GM18907 (cell line): ENCODE results near the gene RFX4.
"Not testable (repeated sequence)": the region's sequence is repeated elsewhere in the genome, so short reads cannot be mapped to it uniquely, and the experiment has no call there.

Experiments used
- ATAC-seq: cut with Tn5 transposase; IDR thresholded peaks from one replicate; pipeline ENCODE4 v1.9.1; 2021; ENCODE audit warnings: mild to moderate bottlenecking, moderate library complexity; ENCODE audit not compliant: unreplicated experiment

The RFX4 gene

DNA sequence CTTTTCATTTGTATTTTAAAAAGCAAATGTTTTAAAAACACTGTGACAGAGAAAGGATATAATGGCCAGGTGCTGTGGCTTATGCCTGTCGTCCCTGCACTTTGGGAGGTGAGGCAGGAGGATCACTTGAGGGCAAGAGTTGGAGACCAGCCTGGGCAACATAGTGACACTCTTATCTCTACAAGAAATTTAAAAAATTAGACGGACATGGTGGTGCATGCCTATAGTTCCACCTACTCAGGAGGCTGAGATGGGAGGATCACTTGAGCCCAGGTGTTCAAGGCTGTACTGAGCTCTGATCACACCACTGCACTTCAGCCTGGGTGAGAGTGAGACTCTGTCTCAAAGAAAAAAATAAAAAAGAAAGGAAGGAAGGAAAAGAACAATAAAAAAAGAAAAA, 7.8 kb downstream of the RFX4 start:
- ATAC-seq, result no peak

DNA sequence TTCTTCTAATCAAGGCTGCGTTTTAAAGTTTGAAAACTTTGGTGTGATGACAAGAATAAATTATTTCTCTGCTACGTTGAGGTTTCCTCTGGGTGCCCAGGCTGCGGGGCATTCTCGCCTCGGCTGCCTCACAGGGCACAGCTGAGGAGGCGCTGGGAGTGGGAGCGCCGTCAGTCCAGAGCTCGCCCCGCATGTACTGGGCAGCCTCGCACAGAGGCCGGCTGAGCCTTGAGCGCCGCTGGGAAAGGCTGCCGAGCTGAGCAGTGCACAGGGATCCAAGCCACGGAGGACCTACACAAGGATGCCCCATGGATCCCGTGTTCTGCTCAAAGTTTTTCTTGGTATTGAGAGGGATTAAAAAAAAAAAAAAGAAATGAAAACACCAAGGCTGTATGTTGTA, 11.6 kb downstream of the RFX4 start:
- no peak for ATAC-seq

DNA sequence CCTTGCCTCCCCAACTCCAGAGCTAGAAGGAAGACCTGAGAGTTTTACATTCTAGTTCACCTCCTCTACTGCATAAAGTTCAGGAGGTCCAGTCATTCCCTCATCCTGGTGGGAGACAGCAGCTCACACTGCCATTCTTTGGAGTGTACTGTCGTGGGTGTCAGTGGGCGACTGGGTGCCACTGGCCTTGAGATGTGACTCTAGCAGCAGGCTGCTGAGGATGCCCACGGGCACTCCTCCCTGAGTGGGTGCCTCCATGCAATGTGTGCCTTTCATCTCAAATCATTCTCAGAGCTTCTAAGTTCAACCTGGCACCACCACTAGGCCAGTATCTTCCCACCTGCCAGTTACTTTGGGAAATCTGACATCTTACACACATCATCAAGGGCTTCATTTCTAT, 12.5 kb downstream of the RFX4 start:
- no peak for ATAC-seq

DNA sequence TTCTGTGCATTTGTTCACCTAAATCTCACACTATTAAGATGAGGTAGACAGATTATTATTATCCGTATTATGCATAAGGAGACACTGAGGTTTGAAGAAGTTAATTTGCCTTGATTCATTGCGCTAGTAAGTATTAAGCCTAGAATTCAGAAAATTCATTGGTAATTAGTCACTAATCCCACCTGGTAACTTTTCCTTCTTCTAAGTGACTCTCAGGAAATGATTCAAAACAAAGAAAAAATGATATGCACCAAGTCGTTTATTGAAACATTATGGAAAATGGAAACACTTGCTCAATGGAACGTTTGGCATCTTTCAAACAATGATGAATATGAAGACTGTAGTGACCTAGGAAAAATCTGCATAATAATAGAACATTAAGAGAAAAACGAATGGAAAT, 15.2 kb downstream of the RFX4 start:
- no peak for ATAC-seq

DNA sequence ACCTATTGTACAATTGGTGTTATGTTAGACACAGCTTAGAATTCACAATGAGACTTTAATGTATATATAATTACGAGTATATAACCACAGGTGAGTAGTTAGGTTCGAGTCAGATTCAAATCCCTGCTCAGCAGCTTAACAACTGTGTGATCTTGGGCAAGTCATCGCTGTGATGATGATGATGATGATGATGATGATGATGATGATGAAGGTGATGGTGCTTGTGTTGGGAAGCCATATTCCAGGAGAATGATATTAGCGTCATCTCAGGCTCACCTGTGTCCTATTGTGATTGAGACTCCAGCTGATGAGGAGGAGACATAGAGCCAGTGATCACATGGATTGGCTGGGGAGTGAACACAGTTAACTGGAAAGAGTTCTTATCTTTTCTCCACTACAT, 16.5 kb downstream of the RFX4 start:
- ATAC-seq, result no peak

DNA sequence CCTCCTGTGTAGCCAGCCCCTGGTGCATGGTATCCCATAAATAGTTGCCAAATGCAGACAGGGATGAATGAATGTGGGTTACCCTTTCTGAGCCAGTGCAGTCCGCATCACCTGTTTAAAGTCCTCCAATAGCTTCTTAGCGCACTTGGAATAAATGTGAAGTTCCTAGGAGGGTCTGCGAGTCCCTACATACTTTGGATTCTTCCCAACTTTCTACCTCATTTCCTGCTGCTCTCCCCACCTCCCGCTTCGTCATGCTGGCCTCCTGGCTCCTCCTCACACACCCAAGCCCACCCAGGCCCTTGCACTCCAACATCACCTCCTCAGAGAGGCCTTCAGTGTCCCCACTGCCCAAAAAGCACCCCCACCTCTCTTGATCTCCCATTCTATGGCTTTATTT, 17.7 kb downstream of the RFX4 start:
- no peak for ATAC-seq

DNA sequence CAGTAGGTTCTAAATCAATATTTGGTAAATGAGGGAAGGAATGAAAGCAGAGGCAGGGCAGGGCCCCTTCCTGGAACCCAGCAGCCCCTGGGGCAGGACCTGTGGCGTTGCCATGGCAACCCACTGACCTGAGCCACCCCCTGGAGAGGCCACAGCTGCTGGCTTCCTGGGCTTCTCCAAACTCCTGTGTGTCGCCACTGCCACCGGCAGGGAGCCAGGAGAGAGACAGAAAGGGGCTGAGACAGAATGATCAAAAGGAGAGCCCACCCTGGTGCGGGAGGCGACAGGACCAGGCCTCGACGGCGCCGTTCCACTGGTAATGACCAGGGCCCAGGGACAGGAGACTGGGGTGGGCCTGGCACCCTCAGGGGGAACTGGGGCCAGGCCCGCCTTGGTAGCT, 18.2 kb downstream of the RFX4 start:
- ATAC-seq, result no peak

DNA sequence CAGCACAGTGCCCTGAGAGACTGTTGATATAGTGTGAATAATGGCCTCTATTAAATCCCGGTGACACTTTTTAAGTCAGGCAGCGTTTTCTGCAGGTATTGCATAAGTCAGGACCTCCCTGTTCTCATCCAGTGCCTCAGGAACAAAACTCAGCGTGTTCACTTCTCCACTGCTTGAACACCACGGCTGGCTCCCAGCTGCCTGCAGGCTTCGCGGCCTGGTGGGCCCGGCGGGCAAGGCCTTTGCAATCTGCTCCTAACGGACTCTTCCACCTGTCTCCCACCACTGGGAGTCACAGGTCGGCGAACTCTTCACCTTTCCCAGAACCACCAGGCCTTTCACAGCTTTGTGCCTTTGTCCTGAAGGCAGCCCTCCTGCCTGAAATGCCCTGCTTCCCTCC, 18.7 kb downstream of the RFX4 start:
- no peak for ATAC-seq

DNA sequence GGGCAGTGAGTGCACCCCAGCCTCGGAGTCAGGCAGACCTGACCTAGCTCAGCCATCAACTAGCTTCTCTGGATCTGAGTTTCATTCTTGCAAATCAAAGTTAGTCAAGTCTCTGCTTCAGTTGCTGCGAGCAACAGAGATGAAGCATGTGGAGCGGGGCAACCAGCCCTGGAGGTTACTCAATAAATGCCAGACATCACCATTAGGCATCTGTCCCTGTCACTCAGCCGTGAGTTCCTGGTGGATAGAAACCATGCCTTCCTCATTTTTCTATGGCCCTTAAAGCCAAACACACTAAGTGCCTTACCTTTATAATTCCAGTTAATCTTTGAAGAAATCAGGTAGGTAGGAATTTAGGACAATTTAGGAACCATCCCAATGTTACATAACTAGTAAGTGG, 19.3 kb downstream of the RFX4 start:
- ATAC-seq, result no peak

DNA sequence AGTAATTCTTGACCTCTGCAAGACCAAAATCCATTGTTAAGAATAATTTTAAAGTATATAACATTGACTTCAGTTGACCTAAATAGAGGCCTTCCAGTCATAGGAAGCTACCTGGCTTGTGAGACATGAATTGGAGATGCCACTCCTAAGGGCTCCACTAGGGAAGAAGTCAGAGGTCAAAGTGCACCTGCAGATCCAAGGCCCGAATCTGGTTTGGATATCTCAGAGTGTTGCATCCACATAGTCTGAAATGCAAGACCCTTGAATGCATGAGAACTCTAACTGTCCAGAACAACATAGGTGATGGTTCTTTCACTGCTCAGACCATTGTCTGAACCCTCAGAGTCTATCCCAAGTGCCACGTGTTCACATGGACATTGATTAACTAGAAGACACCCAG, 22.4 kb downstream of the RFX4 start:
- no peak for ATAC-seq

DNA sequence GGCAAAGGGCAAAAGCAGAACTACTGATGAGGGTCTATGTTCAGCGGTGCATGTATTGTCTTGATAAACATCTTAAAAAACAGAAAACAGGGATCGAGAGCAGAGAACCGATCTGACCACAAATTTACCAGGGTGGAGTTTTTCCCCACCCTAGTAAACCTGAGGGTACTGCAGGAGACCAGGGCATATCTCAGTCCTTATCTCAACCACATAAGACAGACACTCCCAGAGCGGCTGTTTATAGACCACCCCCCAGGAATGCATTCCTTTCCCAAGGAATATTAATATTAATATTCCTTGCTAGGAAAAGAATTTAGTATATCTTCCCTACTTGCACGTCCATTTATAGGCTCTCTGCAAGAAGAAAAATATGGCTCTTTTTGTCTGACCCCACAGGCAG, 37.8 kb downstream of the RFX4 start:
- ATAC-seq, result not testable (repeated sequence)

DNA sequence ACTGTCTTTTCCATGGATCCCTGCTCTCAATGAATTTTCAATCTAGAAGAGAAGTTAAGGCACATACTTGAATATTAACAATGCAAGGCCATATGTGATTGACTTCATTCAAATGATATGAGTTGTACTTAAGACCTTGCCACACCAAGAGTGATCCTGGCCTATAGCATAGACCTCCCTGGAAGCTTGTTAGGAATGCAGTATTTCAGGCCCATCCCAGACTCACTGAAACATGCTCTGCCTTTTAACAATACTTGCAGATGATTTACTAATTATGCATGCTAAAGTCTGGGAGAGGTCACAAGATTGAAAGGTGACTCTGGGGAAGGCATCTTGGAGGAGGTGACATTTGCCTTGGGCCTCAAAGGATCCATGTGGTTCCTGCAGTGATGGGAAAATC, 43.2 kb downstream of the RFX4 start:
- no peak for ATAC-seq

DNA sequence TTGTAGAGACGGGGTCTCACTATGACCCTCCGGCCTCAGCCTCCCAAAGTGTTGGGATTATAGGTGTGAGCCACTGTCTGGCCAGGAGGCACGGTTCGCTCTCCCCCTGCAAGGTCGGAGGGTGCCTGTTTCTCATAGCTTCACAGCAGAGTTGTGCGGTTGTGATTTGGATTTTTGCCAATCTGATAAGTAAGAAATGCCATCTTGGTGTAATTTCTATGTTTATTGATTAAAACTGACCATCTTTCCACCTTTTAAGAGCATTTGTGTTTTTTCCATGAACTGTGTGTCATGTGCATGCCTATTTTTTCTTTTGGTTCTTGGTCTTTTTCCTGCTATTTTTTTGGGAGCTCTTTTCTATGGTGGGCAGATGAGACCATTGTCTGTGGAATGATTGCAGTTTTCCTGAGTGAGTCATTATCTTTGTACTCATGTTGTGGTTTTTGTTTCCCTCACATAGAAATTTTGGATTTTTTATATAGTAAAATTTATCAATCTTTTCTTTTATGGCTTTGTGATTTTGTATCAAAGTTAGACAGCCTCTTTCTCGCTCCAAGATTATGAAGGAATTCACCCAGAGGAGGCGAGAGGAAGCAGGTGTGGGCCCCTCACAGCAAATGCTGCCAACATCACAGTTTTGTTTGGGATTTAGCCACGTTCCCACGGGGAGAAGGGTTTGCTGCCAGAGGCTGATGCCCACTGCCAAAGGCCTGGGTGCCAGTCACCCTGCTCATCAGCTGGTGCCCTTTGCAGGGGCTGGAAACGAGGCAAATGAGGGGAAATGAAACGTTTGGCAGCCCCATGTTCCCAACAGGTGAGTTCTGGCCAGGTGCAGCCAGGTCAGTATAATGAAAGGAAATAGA, 47.2 kb downstream of the RFX4 start:
- no peak for ATAC-seq

DNA sequence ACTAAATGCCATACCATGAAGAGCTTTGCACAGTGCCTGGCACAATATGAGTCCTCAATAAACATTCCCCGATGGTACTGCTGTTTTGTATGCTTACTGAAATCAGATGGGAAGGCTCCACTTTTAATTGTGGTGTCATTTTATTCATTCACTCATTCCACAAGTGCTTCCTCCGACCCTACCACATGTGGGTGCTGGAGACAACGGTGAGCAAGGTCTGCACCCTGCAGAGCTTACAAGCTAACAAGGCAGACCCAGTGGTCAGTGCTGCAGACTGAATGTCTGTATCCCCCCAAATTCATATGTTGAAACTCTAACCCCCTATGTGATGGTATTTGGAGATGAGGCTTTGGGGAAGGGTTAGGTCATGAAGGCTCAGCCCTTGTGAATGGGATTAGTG, 48.3 kb downstream of the RFX4 start:
- no peak for ATAC-seq

DNA sequence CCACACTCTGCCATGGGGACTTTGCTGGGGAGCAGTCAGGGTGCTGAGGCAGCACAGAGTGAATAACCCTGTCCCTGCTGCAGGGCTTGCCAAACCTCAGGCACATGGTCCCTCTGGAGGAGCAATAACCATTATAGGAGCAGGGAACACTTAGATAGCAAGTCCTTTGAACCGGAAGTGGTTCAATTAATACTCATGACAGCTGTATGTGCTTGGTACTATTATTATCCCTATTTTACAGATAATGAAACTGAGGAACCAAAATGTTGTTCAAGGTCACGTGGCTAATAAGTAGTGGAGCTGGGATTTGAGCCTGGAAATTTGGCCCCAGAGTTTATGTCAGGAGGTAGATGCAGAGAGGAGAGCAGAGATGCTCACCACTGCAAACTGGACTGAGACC, 49.0 kb downstream of the RFX4 start:
- no peak for ATAC-seq

DNA sequence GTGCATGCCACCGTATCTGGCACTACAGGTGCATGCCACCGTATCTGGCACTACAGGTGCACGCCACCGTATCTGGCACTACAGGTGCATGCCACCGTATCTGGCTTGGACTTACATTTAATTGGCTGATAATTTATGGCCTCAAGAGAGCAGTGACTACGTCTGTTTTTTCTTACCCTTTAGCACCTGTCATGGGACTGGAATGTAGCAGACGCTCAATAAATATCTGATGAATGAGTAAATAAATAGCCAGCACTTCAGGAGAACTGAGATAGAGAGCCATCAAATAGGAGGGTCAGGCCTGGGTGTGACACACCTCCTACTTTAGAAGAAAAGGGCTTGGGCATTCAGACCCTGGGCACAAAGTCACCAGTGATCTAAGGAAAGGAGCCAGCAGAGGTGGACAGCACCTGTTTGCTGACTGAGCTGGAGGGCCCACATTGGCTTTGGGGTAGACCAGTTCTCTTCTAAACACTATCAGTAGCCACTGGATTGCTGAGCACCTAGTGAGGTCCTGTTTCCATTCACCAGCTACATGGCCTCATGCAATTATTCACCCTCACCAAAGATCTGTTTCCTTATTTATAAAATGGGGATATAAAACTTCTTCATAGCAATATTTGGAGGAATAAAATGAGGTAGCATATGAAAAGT, 50.1 kb downstream of the RFX4 start:
- ATAC-seq, result no peak

DNA sequence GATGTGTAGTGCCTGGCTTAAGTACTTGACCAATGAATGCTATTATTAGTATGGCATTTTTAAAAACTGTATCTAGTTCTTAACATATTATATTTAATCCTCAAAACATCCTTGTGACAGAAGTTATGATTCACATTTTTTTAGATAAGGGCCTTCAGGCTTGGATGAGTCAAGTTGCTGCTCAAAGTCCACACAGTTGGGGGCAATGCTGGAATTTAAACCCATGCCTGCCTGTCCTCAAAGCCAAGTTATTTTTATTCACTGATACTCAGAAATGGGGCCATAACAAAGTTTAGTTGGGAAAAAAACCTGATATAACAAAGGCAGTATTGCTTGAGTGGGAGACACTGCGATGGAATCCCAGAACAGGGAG, 50.6 kb downstream of the RFX4 start:
- no peak for ATAC-seq

DNA sequence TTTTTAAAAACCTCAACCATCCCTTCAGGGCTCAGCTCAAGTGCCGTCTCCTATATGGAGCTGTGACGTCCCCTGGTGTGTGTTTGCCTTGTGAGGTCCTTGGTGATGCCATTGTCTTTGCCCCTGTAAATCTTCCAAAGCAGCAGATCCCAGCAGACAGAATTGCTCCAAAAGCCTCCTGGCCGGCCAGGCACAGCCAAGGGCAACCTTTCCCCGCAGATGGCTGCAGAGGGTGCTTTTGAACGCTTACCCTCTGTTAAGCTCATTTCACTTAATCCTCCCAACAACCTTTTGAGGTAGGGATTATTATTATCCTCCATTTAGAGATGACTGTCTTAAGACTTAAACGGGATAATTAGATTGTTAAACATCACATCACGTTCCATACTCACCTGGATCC, 51.4 kb downstream of the RFX4 start:
- no peak for ATAC-seq

DNA sequence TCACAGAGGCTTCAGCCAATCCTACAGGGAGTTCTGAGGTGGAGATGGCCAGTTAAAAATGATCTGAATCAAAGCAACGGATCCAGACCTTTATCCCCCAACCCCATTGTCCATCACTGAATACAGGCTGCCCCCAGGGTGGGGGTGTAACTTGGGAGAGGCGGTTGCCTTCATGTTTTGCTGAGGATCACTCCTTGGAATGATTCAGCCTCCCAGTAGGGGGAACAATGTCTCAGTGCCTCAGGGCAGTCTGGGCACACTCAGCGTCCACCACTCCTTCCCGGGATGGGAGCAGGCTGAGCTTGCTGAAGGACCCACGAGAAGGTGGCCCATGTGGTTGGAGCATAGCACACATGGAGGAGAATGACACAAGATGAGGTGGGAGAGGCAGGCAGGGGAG, 60.2 kb downstream of the RFX4 start:
- ATAC-seq, result no peak

DNA sequence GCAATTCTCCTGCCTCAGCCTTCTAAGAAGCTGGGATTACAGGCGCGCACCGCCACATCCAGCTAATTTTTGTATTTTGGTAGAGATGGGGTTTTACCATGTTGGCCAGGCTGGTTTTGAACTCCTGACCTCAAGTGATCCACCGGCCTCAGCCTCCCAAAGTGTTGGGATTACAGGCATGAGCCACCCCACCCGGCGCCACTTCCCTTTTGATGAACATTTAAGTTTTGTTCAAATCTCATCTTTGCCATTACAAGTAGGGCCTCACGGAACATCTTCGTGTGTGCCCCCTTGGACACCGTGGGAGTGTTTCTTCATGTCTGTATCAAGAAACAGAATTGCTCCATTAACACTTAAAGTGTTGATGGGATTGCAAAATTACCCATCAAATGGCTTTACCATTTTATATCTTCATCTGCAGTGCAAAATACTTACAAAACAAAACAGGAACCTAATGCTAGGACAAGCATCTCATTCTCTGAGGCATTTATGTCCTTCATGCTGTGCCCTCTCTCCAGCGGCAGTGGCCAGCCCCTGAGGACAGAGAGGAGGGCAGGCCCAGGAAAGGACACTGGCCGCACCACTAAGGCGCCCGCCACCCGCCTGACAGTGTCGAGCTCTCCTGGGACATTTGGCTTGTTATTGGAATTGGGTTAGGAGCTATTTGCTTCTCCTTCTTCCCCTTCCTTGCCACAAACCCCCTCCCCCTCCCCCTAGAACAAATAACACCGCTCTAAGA, 61.7 kb downstream of the RFX4 start:
- no peak for ATAC-seq

DNA sequence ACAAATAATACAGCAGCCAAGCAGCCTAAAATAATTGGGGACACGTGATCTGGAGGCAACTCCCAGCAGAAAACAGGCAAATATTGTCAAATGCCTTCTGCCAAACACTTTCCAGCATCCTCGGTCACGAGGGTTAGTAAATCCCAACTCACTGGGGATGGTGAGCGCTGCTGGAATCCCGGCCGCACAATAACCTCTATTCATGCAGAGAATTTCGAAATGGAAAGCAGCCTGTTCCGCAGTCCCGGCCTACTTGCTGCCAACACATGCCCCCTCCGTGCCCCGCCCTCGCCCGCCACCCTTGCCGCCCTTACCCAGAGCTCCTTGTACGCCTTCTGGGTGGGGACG, 62.2 kb downstream of the RFX4 start:
- no peak for ATAC-seq
